SK-N-SH treated with all-trans-retinoic acid at 6 μM for 48 hours (cell line): ENCODE data around the gene ICAM5.

ENCODE experiments used
- ATAC-seq: fragments of 200-7000 bp; cut with Tn5 transposase; 3 replicates; pipeline ENCODE4 v1.9.1; 2020; ENCODE audit warnings: mild to moderate bottlenecking, moderate library complexity
- ARNTL ChIP-seq: fragments of 450-650 bp; formaldehyde crosslinking; IDR thresholded peaks from 2 replicates; pipeline ENCODE4 v1.5.0; 2020; ENCODE audit warnings: low read depth, mild to moderate bottlenecking, moderate library complexity, borderline replicate concordance
- BACH2 ChIP-seq: fragments of 250-450 bp; sonication (Bioruptor Pico); IDR thresholded peaks from 2 replicates; pipeline ENCODE4 v1.9.0; 2021; ENCODE audit warnings: mild to moderate bottlenecking, borderline replicate concordance
- CSDC2 ChIP-seq: fragments of 250-450 bp; sonication (Bioruptor Pico); IDR thresholded peaks from 2 replicates; pipeline ENCODE4 v1.5.0; 2020; ENCODE audit warnings: mild to moderate bottlenecking, moderate library complexity
- CSRNP3 ChIP-seq: fragments of 250-450 bp; sonication (Bioruptor Pico); IDR thresholded peaks from 2 replicates; pipeline ENCODE4 v1.5.1; 2021; ENCODE audit warnings: mild to moderate bottlenecking, moderate library complexity
- ESRRG ChIP-seq: fragments of 250-450 bp; sonication (Bioruptor Pico); IDR thresholded peaks from 2 replicates; pipeline ENCODE4 v1.6.1; 2021; ENCODE audit warnings: mild to moderate bottlenecking
- GLIS3 ChIP-seq: fragments of 250-450 bp; sonication (Bioruptor Pico); IDR thresholded peaks from 2 replicates; pipeline ENCODE4 v1.5.0; 2020; ENCODE audit warnings: mild to moderate bottlenecking, moderate library complexity
- ISL1 ChIP-seq: fragments of 250-450 bp; sonication (Bioruptor Pico); IDR thresholded peaks from 2 replicates; pipeline ENCODE4 v2.1.2; 2022; ENCODE audit warnings: mild to moderate bottlenecking, moderate library complexity
- OSR1 ChIP-seq: fragments of 250-450 bp; sonication (Bioruptor Pico); IDR thresholded peaks from 2 replicates; pipeline ENCODE4 v1.8.0; 2022; ENCODE audit warnings: moderate library complexity, mild to moderate bottlenecking, inconsistent platforms
- PATZ1 ChIP-seq: fragments of 250-450 bp; sonication (Bioruptor Pico); IDR thresholded peaks from 2 replicates; pipeline ENCODE4 v1.8.0; 2020; ENCODE audit warnings: mild to moderate bottlenecking, moderate library complexity, borderline replicate concordance
- POU6F1 ChIP-seq: fragments of 250-450 bp; sonication (Bioruptor Pico); IDR thresholded peaks from 2 replicates; pipeline ENCODE4 v1.8.0; 2021; ENCODE audit warnings: low read depth, mild to moderate bottlenecking, moderate library complexity, borderline replicate concordance
- PPARA ChIP-seq: fragments of 250-450 bp; sonication (Bioruptor Pico); IDR thresholded peaks from 2 replicates; pipeline ENCODE4 v1.5.0; 2020; ENCODE audit warnings: mild to moderate bottlenecking, borderline replicate concordance
- RARB ChIP-seq: fragments of 250-450 bp; sonication (Bioruptor Pico); IDR thresholded peaks from 2 replicates; pipeline ENCODE4 v1.8.0; 2021; ENCODE audit warnings: mild to moderate bottlenecking, moderate library complexity
- SNAI2 ChIP-seq: fragments of 250-450 bp; sonication (Bioruptor Pico); IDR thresholded peaks from 2 replicates; pipeline ENCODE4 v1.5.0; 2020; ENCODE audit warnings: mild to moderate bottlenecking, moderate library complexity
- TCF4 ChIP-seq: fragments of 250-450 bp; sonication (Bioruptor Pico); IDR thresholded peaks from 2 replicates; pipeline ENCODE4 v1.8.0; 2021; ENCODE audit warnings: mild to moderate bottlenecking, moderate library complexity, borderline replicate concordance
- TOX ChIP-seq: fragments of 250-450 bp; sonication (Bioruptor Pico); IDR thresholded peaks from 2 replicates; pipeline ENCODE4 v1.8.0; 2021; ENCODE audit warnings: mild to moderate bottlenecking, moderate library complexity, borderline replicate concordance
- TSHZ2 ChIP-seq: fragments of 250-450 bp; sonication (Bioruptor Pico); IDR thresholded peaks from 2 replicates; pipeline ENCODE4 v1.5.0; 2020; ENCODE audit warnings: mild to moderate bottlenecking, moderate library complexity
- ZC3H10 ChIP-seq: fragments of 250-450 bp; sonication (Bioruptor Pico); IDR thresholded peaks from 2 replicates; pipeline ENCODE4 v1.5.1; 2021; ENCODE audit warnings: mild to moderate bottlenecking, moderate library complexity
- ZFP3 ChIP-seq: fragments of 250-450 bp; sonication (Bioruptor Pico); IDR thresholded peaks from 2 replicates; pipeline ENCODE4 v1.5.0; 2020; ENCODE audit warnings: mild to moderate bottlenecking, moderate library complexity
- ZFP30 ChIP-seq: fragments of 450-650 bp; formaldehyde crosslinking; IDR thresholded peaks from 2 replicates; pipeline ENCODE4 v1.5.0; 2022; ENCODE audit warnings: mild to moderate bottlenecking, moderate library complexity
- ZNF565 ChIP-seq: fragments of 450-650 bp; formaldehyde crosslinking; conservative IDR thresholded peaks from 2 replicates; pipeline ENCODE4 v1.5.0; 2020; ENCODE audit warnings: low read depth, mild to moderate bottlenecking, moderate library complexity
- ZNF70 ChIP-seq: fragments of 450-650 bp; formaldehyde crosslinking; IDR thresholded peaks from 2 replicates; pipeline ENCODE4 v1.5.0; 2020; ENCODE audit warnings: mild to moderate bottlenecking, moderate library complexity
- ZNF8 ChIP-seq: fragments of 450-650 bp; formaldehyde crosslinking; IDR thresholded peaks from 2 replicates; pipeline ENCODE4 v1.5.0; 2020; ENCODE audit warnings: mild to moderate bottlenecking, moderate library complexity
- TF ChIP-seq, protein P1 (sequence below): fragments of 250-450 bp; sonication (Bioruptor Pico); IDR thresholded peaks from 2 replicates; pipeline ENCODE4 v1.5.1; 2020; ENCODE audit warnings: low read depth, mild to moderate bottlenecking, moderate library complexity

Gene ICAM5

DNA sequence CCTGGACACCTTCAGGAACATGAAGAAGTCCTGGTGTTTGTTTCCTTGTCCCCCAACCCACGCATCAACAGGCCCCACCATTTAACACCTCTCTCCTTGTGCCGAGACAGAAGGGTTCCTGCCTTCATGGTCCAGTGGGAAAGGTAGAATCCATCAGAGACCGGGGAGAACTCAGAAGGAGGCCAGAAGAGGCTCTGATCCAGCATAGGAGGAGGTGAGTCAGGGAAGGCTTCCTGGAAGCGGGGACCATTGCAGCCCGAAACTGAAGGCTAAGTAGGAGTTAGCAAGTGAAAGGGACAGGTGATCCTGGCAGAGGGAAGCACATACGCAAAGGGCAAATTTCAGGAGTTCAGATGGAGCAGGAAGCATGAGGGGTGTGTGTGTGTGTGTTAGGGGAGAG, 49.2 kb downstream of the ICAM5 start:
- no peak for ATAC-seq
- no peak for TF ChIP-seq ZFP3 (CRISPR knock-in tag)
- no peak for TF ChIP-seq ESRRG
- no peak for TF ChIP-seq ZNF8
- no peak for TF ChIP-seq ZNF565 (CRISPR knock-in tag)
- no peak for TF ChIP-seq TCF4
- no peak for TF ChIP-seq TOX
- TF ChIP-seq PATZ1 (CRISPR knock-in tag) = no peak
- no peak for TF ChIP-seq CSDC2 (CRISPR knock-in tag)
- no peak for TF ChIP-seq CSRNP3
- TF ChIP-seq GLIS3 = no peak
- no peak for TF ChIP-seq PPARA (CRISPR knock-in tag)
- no peak for TF ChIP-seq ZC3H10 (CRISPR knock-in tag)
- no peak for TF ChIP-seq RARB (CRISPR knock-in tag)
- TF ChIP-seq ISL1 = no peak
- TF ChIP-seq BACH2 (CRISPR knock-in tag) = no peak
- TF ChIP-seq TSHZ2 (CRISPR knock-in tag) = no peak
- TF ChIP-seq, protein P1, sequence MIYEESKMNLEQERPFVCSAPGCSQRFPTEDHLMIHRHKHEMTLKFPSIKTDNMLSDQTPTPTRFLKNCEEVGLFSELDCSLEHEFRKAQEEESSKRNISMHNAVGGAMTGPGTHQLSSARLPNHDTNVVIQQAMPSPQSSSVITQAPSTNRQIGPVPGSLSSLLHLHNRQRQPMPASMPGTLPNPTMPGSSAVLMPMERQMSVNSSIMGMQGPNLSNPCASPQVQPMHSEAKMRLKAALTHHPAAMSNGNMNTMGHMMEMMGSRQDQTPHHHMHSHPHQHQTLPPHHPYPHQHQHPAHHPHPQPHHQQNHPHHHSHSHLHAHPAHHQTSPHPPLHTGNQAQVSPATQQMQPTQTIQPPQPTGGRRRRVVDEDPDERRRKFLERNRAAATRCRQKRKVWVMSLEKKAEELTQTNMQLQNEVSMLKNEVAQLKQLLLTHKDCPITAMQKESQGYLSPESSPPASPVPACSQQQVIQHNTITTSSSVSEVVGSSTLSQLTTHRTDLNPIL (CRISPR knock-in tag) = no peak
- no peak for TF ChIP-seq POU6F1
- TF ChIP-seq ZNF70 (CRISPR knock-in tag) = no peak
- no peak for TF ChIP-seq ARNTL (CRISPR knock-in tag)

DNA sequence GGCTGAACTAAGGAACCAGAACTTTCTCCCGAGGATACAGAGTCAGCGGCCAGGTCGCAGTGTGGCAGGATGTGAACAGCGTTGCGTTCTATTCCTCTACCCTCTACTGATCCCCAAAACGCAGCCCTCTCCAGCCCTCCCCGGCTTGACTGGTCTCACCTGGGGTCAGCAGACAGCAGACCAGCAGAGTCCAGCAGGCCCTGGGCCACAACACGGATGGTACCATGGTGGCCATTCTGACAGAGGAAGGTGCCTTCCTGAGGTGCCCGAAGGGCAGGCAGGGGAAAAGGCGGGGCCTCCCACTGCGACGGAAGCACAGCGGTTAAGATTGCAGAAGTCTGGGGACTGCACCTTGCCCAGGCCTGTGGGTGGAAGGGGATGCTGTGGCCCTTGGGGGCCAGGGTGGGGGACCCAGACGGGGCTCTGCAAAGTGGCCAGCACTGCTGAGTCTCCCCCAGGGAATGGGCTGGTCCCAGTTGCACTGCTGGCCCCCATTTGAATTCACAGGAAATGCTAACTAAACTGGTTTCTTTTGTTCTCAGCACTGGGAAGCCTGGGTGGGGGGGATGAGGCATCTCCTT, 49.7 kb downstream of the ICAM5 start, which contains the start of gene ICAM3:
ICAM3 (minus strand) TSS at position 245 of the 581 bp plus-strand sequence; CDS start at position 235, 10 bp downstream.
- no peak for TF ChIP-seq ZNF70 (CRISPR knock-in tag)
- TF ChIP-seq, protein P1 (CRISPR knock-in tag) = no peak
- no peak for TF ChIP-seq ZC3H10 (CRISPR knock-in tag)
- no peak for TF ChIP-seq ZFP30
- ATAC-seq = no peak

- no peak for ATAC-seq
Measured at GRCh38 chr19:10339977-10340376, 50.2 kb downstream of the ICAM5 start.

More at GRCh38 chr19:10339977-10340376, 50.2 kb downstream of the ICAM5 start:
- no peak for TF ChIP-seq OSR1 (CRISPR knock-in tag)
- no peak for TF ChIP-seq CSDC2 (CRISPR knock-in tag)
- no peak for TF ChIP-seq ZFP30
- no peak for TF ChIP-seq SNAI2
- no peak for TF ChIP-seq ARNTL (CRISPR knock-in tag)
- no peak for TF ChIP-seq TCF4
- TF ChIP-seq PATZ1 (CRISPR knock-in tag) = no peak
- no peak for TF ChIP-seq ZFP3 (CRISPR knock-in tag)
- TF ChIP-seq ZNF8 = no peak
- no peak for TF ChIP-seq RARB (CRISPR knock-in tag)
- no peak for TF ChIP-seq TSHZ2 (CRISPR knock-in tag)
- TF ChIP-seq ISL1 = no peak
